ENCODE results near the gene CTDSPL. TPM values are rescaled to one million over a fixed set of nuclear protein-coding genes. Genes with fewer than 3 reads are reported as not detected.
A peak's percentile ranks its signal among the peaks of the same experiment; 100 is the strongest.

CTDSPL gene
- total and polyA plus RNA-seq, 2 of the 13 experiments (the other 11 are each of a cell fraction or from before 2014, with no cell fraction given): 26.1 to 142 TPM

DNA sequence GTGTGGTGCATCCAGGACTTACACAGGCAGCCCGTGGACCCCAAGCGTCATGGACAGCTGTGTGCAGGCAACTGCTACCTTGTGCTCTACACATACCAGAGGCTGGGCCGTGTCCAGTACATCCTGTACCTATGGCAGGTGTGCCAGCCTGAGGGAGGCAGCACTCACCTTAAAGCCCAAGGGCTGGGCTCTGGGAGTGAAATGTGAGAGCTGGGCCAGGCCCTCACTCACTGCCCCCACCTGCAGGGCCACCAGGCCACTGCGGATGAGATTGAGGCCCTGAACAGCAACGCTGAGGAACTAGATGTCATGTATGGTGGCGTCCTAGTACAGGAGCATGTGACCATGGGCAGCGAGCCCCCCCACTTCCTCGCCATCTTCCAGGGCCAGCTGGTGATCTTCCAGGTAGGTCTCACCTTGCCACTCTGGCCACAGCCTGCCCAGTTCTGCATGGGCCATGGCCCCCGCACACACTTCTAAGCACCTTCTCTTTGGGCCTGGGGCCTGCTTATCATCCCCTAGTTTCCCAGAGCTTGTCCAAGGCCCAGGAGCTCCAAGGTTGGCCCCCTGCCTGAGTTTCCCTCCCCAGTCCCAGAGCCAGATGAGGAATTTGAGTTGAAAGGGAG is 139.9 kb downstream of the CTDSPL start (continued):
- no peak for TF ChIP-seq PITX1 (CRISPR knock-in tag; IDR thresholded peaks at IDR 0.05)
- TF ChIP-seq RERE (CRISPR knock-in tag; IDR thresholded peaks at IDR 0.05; ENCODE audit: low read depth): no peak
- no peak for TF ChIP-seq NFIC (IDR thresholded peaks at IDR 0.05; ENCODE audit: low read length)
- no peak for TF ChIP-seq ZNF24 (IDR thresholded peaks at IDR 0.05)
- TF ChIP-seq, protein P1, sequence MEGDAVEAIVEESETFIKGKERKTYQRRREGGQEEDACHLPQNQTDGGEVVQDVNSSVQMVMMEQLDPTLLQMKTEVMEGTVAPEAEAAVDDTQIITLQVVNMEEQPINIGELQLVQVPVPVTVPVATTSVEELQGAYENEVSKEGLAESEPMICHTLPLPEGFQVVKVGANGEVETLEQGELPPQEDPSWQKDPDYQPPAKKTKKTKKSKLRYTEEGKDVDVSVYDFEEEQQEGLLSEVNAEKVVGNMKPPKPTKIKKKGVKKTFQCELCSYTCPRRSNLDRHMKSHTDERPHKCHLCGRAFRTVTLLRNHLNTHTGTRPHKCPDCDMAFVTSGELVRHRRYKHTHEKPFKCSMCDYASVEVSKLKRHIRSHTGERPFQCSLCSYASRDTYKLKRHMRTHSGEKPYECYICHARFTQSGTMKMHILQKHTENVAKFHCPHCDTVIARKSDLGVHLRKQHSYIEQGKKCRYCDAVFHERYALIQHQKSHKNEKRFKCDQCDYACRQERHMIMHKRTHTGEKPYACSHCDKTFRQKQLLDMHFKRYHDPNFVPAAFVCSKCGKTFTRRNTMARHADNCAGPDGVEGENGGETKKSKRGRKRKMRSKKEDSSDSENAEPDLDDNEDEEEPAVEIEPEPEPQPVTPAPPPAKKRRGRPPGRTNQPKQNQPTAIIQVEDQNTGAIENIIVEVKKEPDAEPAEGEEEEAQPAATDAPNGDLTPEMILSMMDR (CRISPR knock-in tag; IDR thresholded peaks at IDR 0.05): peak; percentile 68
- no peak for TF ChIP-seq DNMT1 (CRISPR knock-in tag; IDR thresholded peaks at IDR 0.05)
- no peak for TF ChIP-seq ZNF234 (CRISPR knock-in tag; conservative IDR thresholded peaks at IDR 0.05)
- no peak for TF ChIP-seq AHR (CRISPR knock-in tag; IDR thresholded peaks at IDR 0.05)
- 0 out of 2 replicates have a peak, but pooled peaks have one; percentile 44 for TF ChIP-seq ZNF740 (CRISPR knock-in tag; IDR thresholded peaks at IDR 0.05)
- no peak for TF ChIP-seq MAFK (conservative IDR thresholded peaks at IDR 0.05 in 1 of 2, IDR thresholded peaks at IDR 0.05 in 1 of 2; ENCODE audit: low read length in 2 of 2)
- TF ChIP-seq ZNF891 (CRISPR knock-in tag; IDR thresholded peaks at IDR 0.05): no peak
- no peak for TF ChIP-seq ZNF510 (CRISPR knock-in tag; IDR thresholded peaks at IDR 0.05; ENCODE audit: low read depth)
- no peak for TF ChIP-seq ZNF260 (CRISPR knock-in tag; IDR thresholded peaks at IDR 0.05; ENCODE audit: borderline replicate concordance, low read depth)
- no peak for TF ChIP-seq ZNF841 (CRISPR knock-in tag; IDR thresholded peaks at IDR 0.05; ENCODE audit: borderline replicate concordance)
- peak; percentile 27; the same call in 1 of the 2 replicates for TF ChIP-seq ZNF768 (CRISPR knock-in tag; IDR thresholded peaks at IDR 0.05)
- TF ChIP-seq ZNF782 (CRISPR knock-in tag; IDR thresholded peaks at IDR 0.05; ENCODE audit: borderline replicate concordance): no peak
- no peak for TF ChIP-seq ZNF672 (CRISPR knock-in tag; IDR thresholded peaks at IDR 0.05)
- TF ChIP-seq XBP1 (CRISPR knock-in tag; IDR thresholded peaks at IDR 0.05): no peak
- TF ChIP-seq ZNF589 (CRISPR knock-in tag; conservative IDR thresholded peaks at IDR 0.05): no peak
- TF ChIP-seq ZNF280B (CRISPR knock-in tag; IDR thresholded peaks at IDR 0.05; ENCODE audit: borderline replicate concordance): 0 out of 2 replicates have a peak, but pooled peaks have one; percentile 25
- TF ChIP-seq STAG1 (CRISPR knock-in tag; IDR thresholded peaks at IDR 0.05): peak; percentile 55
- no peak for TF ChIP-seq MED1 (CRISPR knock-in tag; IDR thresholded peaks at IDR 0.05)
- no peak for TF ChIP-seq ZNF432 (CRISPR knock-in tag; IDR thresholded peaks at IDR 0.05; ENCODE audit: borderline replicate concordance)

All from HepG2 (cell line).